PC-9 (cell line): ENCODE data around the gene FCHSD1. TPM values are rescaled to one million over a fixed set of nuclear protein-coding genes. Genes with fewer than 3 reads are reported as not detected.

Experiments
- BruUV-seq: library from RNA; stranded (reverse); fragments of 400-500 nt; replicated peaks from 2 replicates; lab custom pipeline; 2021; lab: Mats Ljungman, UMichigan
- CTCF ChIA-PET: fragments of 300-600 bp; sonication (Branson Sonifier 250); formaldehyde crosslinking; loops from one replicate; lab custom pipeline; 2022; ENCODE audit warnings: antibody characterized with exemption; lab: Charles Lee
- POLR2A ChIA-PET: fragments of 300-600 bp; sonication (Branson Sonifier 250); formaldehyde crosslinking; loops from one replicate; lab custom pipeline; 2022; ENCODE audit warnings: antibody characterized with exemption; ENCODE audit not compliant: unreplicated experiment; lab: Charles Lee
- DNase-seq, 2 experiments: peaks; one replicate each; pipeline versions ENCODE4 v3.0.0 to v3.0.0-alpha.2; 2015 to 2022; ENCODE audit warnings: mixed read lengths in 1 of 2
- H2AFZ ChIP-seq: fragments of 200-600 bp; sonication (generic); 2 replicates; pipeline ENCODE4 v1.8.1; 2017; ENCODE audit warnings: antibody characterized with exemption
- H3F3A ChIP-seq: fragments of 200-600 bp; sonication (generic); 2 replicates; pipeline ENCODE4 v1.8.1; 2017; ENCODE audit warnings: antibody characterized with exemption, mild to moderate bottlenecking, low read depth; ENCODE audit not compliant: insufficient read depth
- H3K27ac ChIP-seq: fragments of 200-600 bp; sonication (generic); 2 replicates; pipeline ENCODE4 v1.6.1; 2016; ENCODE audit warnings: mixed run types
- H3K27me3 ChIP-seq: fragments of 200-600 bp; sonication (generic); 2 replicates; pipeline ENCODE4 v1.6.1; 2016; ENCODE audit warnings: low read depth, mixed run types; ENCODE audit not compliant: insufficient read depth
- H3K36me3 ChIP-seq: fragments of 200-600 bp; sonication (generic); 2 replicates; pipeline ENCODE4 v1.6.1; 2016; ENCODE audit warnings: low read depth, mixed run types
- H3K4me1 ChIP-seq: fragments of 200-600 bp; sonication (generic); replicated peaks from 2 replicates; pipeline ENCODE4 v1.6.1; 2016; ENCODE audit warnings: mixed run types; ENCODE audit not compliant: insufficient read depth
- H3K4me2 ChIP-seq: fragments of 200-600 bp; sonication (generic); 2 replicates; pipeline ENCODE4 v1.6.1; 2017; ENCODE audit warnings: mixed run types
- H3K4me3 ChIP-seq: fragments of 200-600 bp; sonication (generic); 2 replicates; pipeline ENCODE4 v1.6.1; 2016; ENCODE audit warnings: mixed run types
- H3K79me2 ChIP-seq: fragments of 200-600 bp; sonication (generic); 2 replicates; pipeline ENCODE4 v1.6.1; 2017; ENCODE audit warnings: low read depth, mixed run types
- H3K9me2 ChIP-seq: fragments of 200-600 bp; sonication (generic); 2 replicates; pipeline ENCODE4 v1.8.1; 2017; ENCODE audit warnings: mild to moderate bottlenecking; ENCODE audit not compliant: insufficient read depth
- H3K9me3 ChIP-seq: fragments of 200-600 bp; sonication (generic); 2 replicates; pipeline ENCODE4 v1.8.1; 2016; ENCODE audit warnings: low read depth; ENCODE audit not compliant: insufficient read depth
- H4K20me1 ChIP-seq: fragments of 200-600 bp; sonication (generic); 2 replicates; pipeline ENCODE4 v1.8.1; 2017; ENCODE audit not compliant: insufficient read depth
- CTCF ChIP-seq: fragments of 200-600 bp; sonication (generic); conservative IDR thresholded peaks from 2 replicates; pipeline ENCODE4 v1.6.1; 2017; ENCODE audit warnings: mixed run types, antibody characterized with exemption, mild to moderate bottlenecking, moderate library complexity
- EZH2 ChIP-seq: fragments of 200-600 bp; sonication (generic); IDR thresholded peaks from 2 replicates; pipeline ENCODE4 v1.8.0; 2017; ENCODE audit warnings: antibody characterized with exemption, low read depth
- intact Hi-C: fragments of 100-400 bp; cut with micrococcal nuclease; formaldehyde crosslinking; loops from one replicate; pipeline ENCODE4 v1.10.0; 2022; ENCODE audit not compliant: unreplicated experiment
- total RNA-seq: library from RNA; stranded (reverse); gene quantifications from 2 replicates; pipeline ENCODE4 v1.2.3, GENCODE V29; 2021

Gene FCHSD1
- total RNA-seq, 1 experiment from 2014 or later: 36.4 TPM

DNA sequence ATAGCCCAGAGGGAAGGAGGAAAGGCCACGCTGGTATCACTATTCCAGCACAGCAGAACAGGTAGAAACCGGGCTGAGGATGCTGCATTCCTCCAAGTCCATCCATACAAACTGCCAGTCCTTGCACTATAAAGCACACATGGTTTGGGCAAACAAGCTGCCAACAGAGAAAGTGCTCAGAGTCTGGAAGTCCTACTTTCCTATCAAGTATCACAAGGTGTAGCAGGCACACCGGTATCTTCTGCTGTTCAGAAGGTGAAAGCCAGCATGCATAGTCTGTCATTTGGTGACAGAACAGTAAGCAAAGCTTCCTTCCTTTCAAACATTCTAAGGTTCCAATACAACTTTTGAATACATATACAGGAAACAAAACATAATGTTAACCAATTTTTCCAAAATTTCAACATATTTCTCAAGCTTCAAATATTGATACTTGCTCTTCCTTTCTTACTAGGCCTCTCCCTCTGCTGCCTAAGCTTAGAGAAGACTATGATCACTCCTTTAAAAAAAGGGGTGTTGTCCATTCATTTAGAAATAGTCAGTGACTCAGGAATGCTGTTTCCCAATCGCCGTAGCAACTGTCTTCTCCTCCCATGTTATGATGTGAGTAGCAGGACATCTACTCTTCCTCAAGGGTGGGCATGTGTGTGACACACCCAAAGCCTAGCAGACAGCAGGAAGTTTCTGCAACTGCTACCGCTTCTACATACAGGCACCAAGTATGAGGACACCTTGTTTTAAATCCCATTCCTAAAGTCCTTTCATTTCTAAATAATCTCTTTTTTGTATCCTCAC is 47.1 kb downstream of the FCHSD1 start:
- peaks cover 89% of the 10 kb centered on the region for H3K79me2 ChIP-seq
- H4K20me1 ChIP-seq: peaks cover 39% of the 10 kb centered on the region
- H3F3A ChIP-seq: peaks cover 25% of the 10 kb centered on the region
- TF ChIP-seq EZH2 (no peak), CTCF (no peak)
- no peaks in the 10 kb centered on the region for H3K9me3 ChIP-seq
- no peaks in the 10 kb centered on the region for H3K36me3 ChIP-seq
- H3K27me3 ChIP-seq: no peaks in the 10 kb centered on the region
- DNase-seq: peak; percentile 73 to 94
- peaks cover 24% of the 10 kb centered on the region for H3K4me1 ChIP-seq
- H3K4me3 ChIP-seq: no peak overlapping the region
- ChIA-PET POLR2A (interaction anchor here (0.7 kb wide), 1 partner anchor 13 kb away, joined by 5 read pairs; no protein-coding TSS in a partner anchor), CTCF (interaction anchor here (0.8 to 1.0 kb wide), 2 partner anchors 12 to 15 kb away, joined by 6 to 9 read pairs; partner anchors contain the start of gene DIAPH1)
- BruUV-seq: no TSS peak
- no peak overlapping the region for H2AFZ ChIP-seq
- peak overlapping the region; percentile 46 for H3K4me2 ChIP-seq
- peak overlapping the region; percentile 70 for H3K27ac ChIP-seq
- no peaks in the 10 kb centered on the region for H3K9me2 ChIP-seq
- intact Hi-C loops: loop anchor here (1.0 kb wide), 1 partner anchor 15 kb away; no protein-coding TSS in a partner anchor

- Histone ChIP-seq H3K4me3 (no peak overlapping the region), H3K4me1 (peaks cover 24% of the 10 kb centered on the region), H3K9me3 (no peaks in the 10 kb centered on the region), H3K9me2 (no peaks in the 10 kb centered on the region), H3K27me3 (no peaks in the 10 kb centered on the region), H3F3A (peaks cover 25% of the 10 kb centered on the region), H3K4me2 (no peak overlapping the region), H2AFZ (no peak overlapping the region), H4K20me1 (peaks cover 31% of the 10 kb centered on the region), H3K36me3 (no peaks in the 10 kb centered on the region), H3K27ac (no peak overlapping the region), H3K79me2 (peaks cover 87% of the 10 kb centered on the region)
- DNase-seq: no peak
- CTCF ChIA-PET: no interaction called here
- no TSS peak for BruUV-seq
- POLR2A ChIA-PET: interaction anchor here (0.6 kb wide), 1 partner anchor 283 kb away, joined by 4 read pairs; no protein-coding TSS in a partner anchor
- no peak for TF ChIP-seq CTCF
- no peak for TF ChIP-seq EZH2
- intact Hi-C loops: no loop called here
These were observed 48.6 kb downstream of the FCHSD1 start for GRCh38 chr5:141602606-141603005.

DNA sequence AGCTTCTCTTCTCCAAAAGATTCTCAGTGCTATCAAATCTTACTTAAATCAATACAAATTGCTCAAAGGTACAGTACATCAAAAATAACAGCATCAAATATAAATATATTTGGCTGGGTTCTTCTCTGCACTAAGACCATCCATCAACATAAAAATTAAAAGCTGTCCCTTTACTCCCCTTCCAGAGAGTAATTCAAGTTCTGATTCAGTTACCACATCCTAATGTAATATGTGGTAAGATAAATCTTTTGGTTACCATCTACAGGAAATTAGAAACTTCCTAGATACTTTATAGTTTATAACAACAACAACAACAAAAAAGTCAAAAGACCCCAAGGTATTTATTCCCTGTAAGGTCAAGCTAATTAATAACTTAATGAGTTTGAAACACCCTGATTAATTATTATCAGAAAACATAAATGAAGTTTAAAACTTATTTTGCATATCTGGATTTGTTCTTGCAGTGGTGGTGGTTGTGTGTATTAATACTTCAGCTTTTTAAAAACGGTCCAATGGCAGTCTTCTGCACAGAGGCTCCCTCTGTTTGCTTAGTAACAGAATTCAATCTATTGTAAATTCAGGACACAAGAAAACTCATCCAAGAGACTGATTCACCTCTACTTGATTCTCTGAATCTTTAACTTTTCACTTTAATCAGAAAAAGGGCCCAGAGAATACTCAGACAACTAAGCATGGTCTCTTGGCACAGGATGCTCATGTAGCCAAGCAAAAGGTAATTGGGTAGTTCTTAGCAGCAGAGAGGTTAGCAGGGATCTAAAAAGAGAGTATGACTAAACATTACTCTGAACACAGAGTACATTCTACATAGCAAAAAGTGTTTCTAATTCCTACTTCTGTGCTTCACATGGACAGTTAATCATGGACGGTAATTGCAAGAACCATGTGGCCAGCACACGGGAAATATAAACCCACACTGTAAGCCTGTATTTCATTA is 52.5 kb downstream of the FCHSD1 start:
- H3K4me1 ChIP-seq: peaks cover 6% of the 10 kb centered on the region
- H3K9me3 ChIP-seq: no peaks in the 10 kb centered on the region
- H3K4me3 ChIP-seq: no peak overlapping the region
- POLR2A ChIA-PET: no interaction called here
- H2AFZ ChIP-seq: no peak overlapping the region
- no peak overlapping the region for H3K4me2 ChIP-seq
- CTCF ChIA-PET: no interaction called here
- H3F3A ChIP-seq: peaks cover 1% of the 10 kb centered on the region; the same call in 1 of the 2 replicates
- intact Hi-C loops: loop anchor here (10.0 kb wide), 1 partner anchor 366 kb away; the partner anchor contains the start of gene RNF14
- no peak for TF ChIP-seq EZH2
- no peak for TF ChIP-seq CTCF
- no peaks in the 10 kb centered on the region for H3K27me3 ChIP-seq
- no peaks in the 10 kb centered on the region for H3K36me3 ChIP-seq
- H3K27ac ChIP-seq: no peak overlapping the region
- no TSS peak for BruUV-seq
- no peaks in the 10 kb centered on the region for H3K9me2 ChIP-seq
- H4K20me1 ChIP-seq: peaks cover 23% of the 10 kb centered on the region
- no peak for DNase-seq
- H3K79me2 ChIP-seq: peaks cover 84% of the 10 kb centered on the region
